Activated CD4-positive, alpha-beta memory T cell treated with anti-CD3 and anti-CD28 coated beads for 36 hours (primary cell): ENCODE results near the gene RAD51B. TPM values are rescaled to one million over a fixed set of nuclear protein-coding genes. Genes with fewer than 3 reads are reported as not detected.

Experiments used
- CTCF ChIA-PET: fragments of 350-600 bp; sonication (Branson Sonifier 250); formaldehyde crosslinking; loops from one replicate; lab custom pipeline; 2021; ENCODE audit warnings: antibody characterized with exemption, inconsistent platforms; lab: Charles Lee
- POLR2A ChIA-PET: fragments of 350-600 bp; sonication (Branson Sonifier 250); formaldehyde crosslinking; loops from one replicate; lab custom pipeline; 2021; ENCODE audit warnings: antibody characterized with exemption; lab: Charles Lee
- DNase-seq: peaks from one replicate; pipeline ENCODE4 v3.0.0-alpha.2; 2020
- H3K27ac Mint-ChIP-seq: one replicate; pipeline ENCODE4 v1.8.0; 2021; ENCODE audit warnings: mixed read lengths
- H3K27me3 Mint-ChIP-seq: one replicate; pipeline ENCODE4 v1.8.0; 2021; ENCODE audit warnings: mixed read lengths
- H3K36me3 Mint-ChIP-seq: one replicate; pipeline ENCODE4 v1.8.0; 2021; ENCODE audit warnings: mixed read lengths
- H3K4me1 Mint-ChIP-seq: one replicate; pipeline ENCODE4 v1.8.0; 2021; ENCODE audit warnings: low read depth, mixed read lengths
- H3K4me3 Mint-ChIP-seq: one replicate; pipeline ENCODE4 v1.8.0; 2021; ENCODE audit warnings: mild to moderate bottlenecking, mixed read lengths
- H3K9me3 Mint-ChIP-seq: one replicate; pipeline ENCODE4 v1.8.0; 2021; ENCODE audit warnings: mixed read lengths
- intact Hi-C: fragments of 100-400 bp; cut with micrococcal nuclease; formaldehyde crosslinking; loops from one replicate; pipeline ENCODE4 v1.15.1; 2023
- total RNA-seq, 2 experiments: library from RNA; stranded (reverse); gene quantifications; one replicate each; pipeline ENCODE4 v1.2.3, GENCODE V29; 2021

Gene RAD51B
- total RNA-seq, 2 experiments from 2014 or later: 32.3 to 34.3 TPM

- ChIA-PET POLR2A (no interaction called here), CTCF (interaction anchor here (1.4 kb wide), 1 partner anchor 71 kb away, joined by 3 read pairs; no protein-coding TSS in a partner anchor)
- DNase-seq: no peak
- no peak overlapping the region for H3K4me3 Mint-ChIP-seq
- H3K36me3 Mint-ChIP-seq: no peaks in the 10 kb centered on the region
- no peaks in the 10 kb centered on the region for H3K9me3 Mint-ChIP-seq
- H3K4me1 Mint-ChIP-seq: peaks cover 11% of the 10 kb centered on the region
- H3K27ac Mint-ChIP-seq: no peak overlapping the region
- H3K27me3 Mint-ChIP-seq: no peaks in the 10 kb centered on the region
- intact Hi-C loops: no loop called here
Measured at GRCh38 chr14:68563251-68564131, 743.9 kb downstream of the RAD51B start.

GRCh38 chr14:68564191-68564825 lies 744.7 kb downstream of the RAD51B start:
- no peaks in the 10 kb centered on the region for H3K9me3 Mint-ChIP-seq
- CTCF ChIA-PET: interaction anchor here (0.6 to 1.4 kb wide), 2 partner anchors 72 to 117 kb away, joined by 3 read pairs; no protein-coding TSS in a partner anchor
- DNase-seq: no peak
- no peak overlapping the region for H3K4me3 Mint-ChIP-seq
- POLR2A ChIA-PET: no interaction called here
- H3K36me3 Mint-ChIP-seq: no peaks in the 10 kb centered on the region
- H3K27ac Mint-ChIP-seq: no peak overlapping the region
- intact Hi-C loops: no loop called here
- no peaks in the 10 kb centered on the region for H3K27me3 Mint-ChIP-seq
- peaks cover 11% of the 10 kb centered on the region for H3K4me1 Mint-ChIP-seq

- ChIA-PET CTCF (interaction anchor here (0.6 to 0.7 kb wide), 3 partner anchors 9 to 260 kb away, joined by 3 read pairs; no protein-coding TSS in a partner anchor), POLR2A (no interaction called here)
- intact Hi-C loops: no loop called here
- peak; percentile 16 for DNase-seq
- Mint-ChIP-seq H3K27ac (no peak overlapping the region), H3K36me3 (no peaks in the 10 kb centered on the region), H3K4me3 (no peak overlapping the region), H3K27me3 (no peaks in the 10 kb centered on the region), H3K4me1 (peaks cover 11% of the 10 kb centered on the region), H3K9me3 (no peaks in the 10 kb centered on the region)
Measured at GRCh38 chr14:68564826-68565759, 745.5 kb downstream of the RAD51B start.

- H3K36me3 Mint-ChIP-seq: no peaks in the 10 kb centered on the region
- H3K27ac Mint-ChIP-seq: no peak overlapping the region
- POLR2A ChIA-PET: no interaction called here
- no peak overlapping the region for H3K4me3 Mint-ChIP-seq
- DNase-seq: no peak
- CTCF ChIA-PET: interaction anchor here (0.6 to 0.7 kb wide), 2 partner anchors 9 to 259 kb away, joined by 3 read pairs; no protein-coding TSS in a partner anchor
- no peaks in the 10 kb centered on the region for H3K9me3 Mint-ChIP-seq
- intact Hi-C loops: no loop called here
- peaks cover 11% of the 10 kb centered on the region for H3K4me1 Mint-ChIP-seq
- H3K27me3 Mint-ChIP-seq: no peaks in the 10 kb centered on the region
Measured at GRCh38 chr14:68566075-68566474, 746.5 kb downstream of the RAD51B start.

DNA sequence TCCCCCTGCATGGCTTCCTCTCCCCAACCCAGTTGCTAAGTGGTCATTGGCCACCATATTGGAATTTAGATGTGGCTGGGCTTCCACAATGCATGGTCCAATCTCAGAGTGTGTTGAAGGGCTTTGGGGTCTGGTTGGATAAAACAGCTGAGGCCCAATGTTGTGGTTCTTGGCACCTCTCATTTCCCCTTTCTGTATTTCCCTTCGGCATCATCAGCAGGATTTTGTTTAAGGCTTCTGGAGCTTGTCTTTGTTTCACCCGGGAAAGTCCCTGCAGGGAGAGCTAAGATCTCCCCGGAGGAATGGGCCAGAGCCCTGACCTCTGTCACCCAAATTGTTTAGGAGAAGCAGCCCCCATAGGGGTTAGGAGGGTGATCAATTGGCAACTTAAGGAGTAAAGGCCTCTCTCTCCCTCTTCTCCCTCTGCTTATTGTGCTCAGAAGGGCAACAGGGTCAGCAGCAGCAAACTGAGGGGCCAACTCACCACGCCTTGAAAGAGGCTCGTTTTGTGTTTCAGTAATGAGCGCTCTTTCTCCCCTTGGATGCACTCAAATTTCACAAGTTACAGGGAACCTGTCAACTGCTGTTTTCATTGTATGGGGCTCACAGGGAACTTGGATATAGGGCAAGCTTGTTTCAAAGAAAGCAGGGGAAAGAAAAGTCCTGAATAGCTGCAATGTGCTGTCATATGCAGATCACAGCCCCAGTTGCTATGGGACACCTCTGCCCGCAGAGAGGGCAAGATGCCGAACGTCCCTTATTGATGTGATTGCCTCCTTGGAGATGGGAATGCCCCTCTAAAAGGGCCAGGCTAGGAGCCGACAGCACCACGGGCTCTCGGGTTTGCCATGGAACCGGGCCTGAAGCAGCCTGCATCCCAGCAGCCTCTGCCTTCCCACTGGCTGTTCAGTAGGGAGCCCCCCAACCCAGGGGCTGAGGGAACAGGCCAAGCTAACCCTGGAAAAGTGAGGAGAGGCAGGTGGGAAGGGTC lies 749.6 kb downstream of the RAD51B start:
- H3K27me3 Mint-ChIP-seq: no peaks in the 10 kb centered on the region
- no peak for DNase-seq
- no peak overlapping the region for H3K27ac Mint-ChIP-seq
- H3K4me3 Mint-ChIP-seq: no peak overlapping the region
- ChIA-PET CTCF (no interaction called here), POLR2A (no interaction called here)
- intact Hi-C loops: no loop called here
- H3K4me1 Mint-ChIP-seq: peaks cover 11% of the 10 kb centered on the region
- H3K36me3 Mint-ChIP-seq: no peaks in the 10 kb centered on the region
- H3K9me3 Mint-ChIP-seq: no peaks in the 10 kb centered on the region

DNA sequence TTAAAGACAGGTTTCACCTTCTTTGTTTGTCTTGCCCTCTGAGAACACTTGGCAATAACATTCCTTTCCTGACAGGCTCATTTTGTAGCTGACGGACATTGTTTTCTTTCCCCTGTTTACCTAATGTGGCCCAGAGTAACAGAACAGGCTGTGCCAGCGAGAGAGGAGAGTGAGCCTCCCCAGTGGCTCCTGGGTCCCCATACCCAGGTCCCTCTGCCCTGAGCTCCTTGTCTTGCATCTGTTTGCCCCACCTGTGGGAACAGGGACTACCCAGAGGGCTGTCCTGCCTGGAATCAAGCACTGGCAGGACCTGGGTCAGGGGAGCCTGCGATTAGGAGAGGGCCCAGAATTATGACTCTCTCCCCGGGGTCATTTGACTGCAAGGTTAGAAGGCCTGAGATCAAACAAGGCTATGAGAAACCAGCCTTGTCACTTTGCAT lies 750.4 kb downstream of the RAD51B start:
- H3K4me3 Mint-ChIP-seq: no peak overlapping the region
- H3K36me3 Mint-ChIP-seq: no peaks in the 10 kb centered on the region
- no peaks in the 10 kb centered on the region for H3K27me3 Mint-ChIP-seq
- intact Hi-C loops: no loop called here
- no peak for DNase-seq
- peaks cover 4% of the 10 kb centered on the region for H3K4me1 Mint-ChIP-seq
- H3K9me3 Mint-ChIP-seq: no peaks in the 10 kb centered on the region
- H3K27ac Mint-ChIP-seq: no peak overlapping the region
- POLR2A ChIA-PET: no interaction called here
- CTCF ChIA-PET: no interaction called here

GRCh38 chr14:68571114-68571591 lies 751.6 kb downstream of the RAD51B start:
- Mint-ChIP-seq H3K27me3 (no peaks in the 10 kb centered on the region), H3K27ac (no peak overlapping the region), H3K9me3 (no peaks in the 10 kb centered on the region), H3K4me3 (no peak overlapping the region), H3K4me1 (no peaks in the 10 kb centered on the region), H3K36me3 (no peaks in the 10 kb centered on the region)
- POLR2A ChIA-PET: no interaction called here
- CTCF ChIA-PET: interaction anchor here (1.0 kb wide), 1 partner anchor 849 kb away, joined by 3 read pairs; no protein-coding TSS in a partner anchor
- DNase-seq: no peak
- intact Hi-C loops: no loop called here

- Mint-ChIP-seq H3K36me3 (no peaks in the 10 kb centered on the region), H3K27ac (no peak overlapping the region), H3K27me3 (no peaks in the 10 kb centered on the region), H3K9me3 (no peaks in the 10 kb centered on the region), H3K4me3 (no peak overlapping the region), H3K4me1 (no peaks in the 10 kb centered on the region)
- POLR2A ChIA-PET: no interaction called here
- intact Hi-C loops: no loop called here
- DNase-seq: no peak
- CTCF ChIA-PET: no interaction called here
Measured at GRCh38 chr14:68571928-68572525, 752.4 kb downstream of the RAD51B start.

- POLR2A ChIA-PET: interaction anchor here (0.6 kb wide), 1 partner anchor 163 kb away, joined by 4 read pairs; no protein-coding TSS in a partner anchor
- CTCF ChIA-PET: no interaction called here
- intact Hi-C loops: no loop called here
- H3K4me3 Mint-ChIP-seq: no peak overlapping the region
- no peak for DNase-seq
- no peaks in the 10 kb centered on the region for H3K27me3 Mint-ChIP-seq
- H3K4me1 Mint-ChIP-seq: no peaks in the 10 kb centered on the region
- no peaks in the 10 kb centered on the region for H3K9me3 Mint-ChIP-seq
- H3K27ac Mint-ChIP-seq: no peak overlapping the region
- H3K36me3 Mint-ChIP-seq: no peaks in the 10 kb centered on the region
Measured at GRCh38 chr14:68573126-68573525, 753.5 kb downstream of the RAD51B start.

DNA sequence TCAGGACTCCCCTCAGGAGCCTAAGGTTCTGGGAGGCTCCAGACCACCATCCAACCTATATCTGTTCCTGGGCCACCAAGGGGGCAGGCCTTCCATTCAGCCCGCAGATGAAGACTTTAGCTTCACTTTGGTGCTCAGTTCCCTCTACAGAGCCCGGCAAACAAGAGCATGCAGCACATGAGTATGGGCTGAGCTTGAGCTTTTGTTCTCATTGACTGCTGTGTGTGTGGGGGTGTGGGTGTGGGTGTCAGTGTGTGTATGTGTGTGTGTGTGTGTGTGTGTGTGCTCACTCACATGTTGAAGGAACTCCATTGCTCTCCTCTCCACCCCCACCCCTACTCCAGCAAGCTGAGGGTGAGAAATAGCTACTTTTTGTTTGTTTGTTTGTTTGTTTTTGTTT lies 754.1 kb downstream of the RAD51B start:
- no peaks in the 10 kb centered on the region for H3K36me3 Mint-ChIP-seq
- H3K27me3 Mint-ChIP-seq: no peaks in the 10 kb centered on the region
- intact Hi-C loops: no loop called here
- CTCF ChIA-PET: interaction anchor here (1.5 kb wide), 1 partner anchor 8 kb away, joined by 3 read pairs; no protein-coding TSS in a partner anchor
- POLR2A ChIA-PET: interaction anchor here (0.6 kb wide), 1 partner anchor 162 kb away, joined by 4 read pairs; no protein-coding TSS in a partner anchor
- no peak for DNase-seq
- H3K4me3 Mint-ChIP-seq: no peak overlapping the region
- no peaks in the 10 kb centered on the region for H3K9me3 Mint-ChIP-seq
- no peak overlapping the region for H3K27ac Mint-ChIP-seq
- no peaks in the 10 kb centered on the region for H3K4me1 Mint-ChIP-seq
